GM12878 (cell line): Measurements from ENCODE around the gene MAP3K21.

Experiments
- CEBPB ChIP-seq, 2 experiments: fragments of 150-350 bp in 1 of 2; IDR thresholded peaks; 2 replicates each; pipeline ENCODE4 v1.6.1; 2012 to 2014; ENCODE audit warnings: low read depth in 2 of 2, low read length in 2 of 2, borderline replicate concordance in 1 of 2, inconsistent platforms in 1 of 2
- CEBPZ ChIP-seq: fragments of 150-350 bp; IDR thresholded peaks from 2 replicates; pipeline ENCODE4 v1.6.1; 2016; ENCODE audit warnings: low read depth, low read length
- CTCF ChIP-seq, 3 experiments: IDR thresholded peaks in 2 of 3; conservative IDR thresholded peaks in 1 of 3; 2 replicates each; pipeline ENCODE4 v1.5.1; 2011; ENCODE audit warnings: low read depth in 3 of 3, low read length in 3 of 3, mild to moderate bottlenecking in 3 of 3, control low read depth in 2 of 3, moderate library complexity in 2 of 3, inconsistent platforms in 1 of 3, mixed read lengths in 1 of 3; ENCODE audit not compliant: control insufficient read depth in 2 of 3, insufficient read depth in 1 of 3; ENCODE audit errors: extremely low read depth in 1 of 3
- EP300 ChIP-seq, 2 experiments: fragments of 150-350 bp in 1 of 2; IDR thresholded peaks; 2 replicates each; pipeline ENCODE4 v1.6.1; 2011 to 2012; ENCODE audit warnings: low read depth in 2 of 2, low read length in 2 of 2, borderline replicate concordance in 1 of 2, improper control_type of control experiment in 1 of 2, inconsistent platforms in 1 of 2; ENCODE audit not compliant: control insufficient read depth in 1 of 2
- POLR2A ChIP-seq: IDR thresholded peaks from 2 replicates; pipeline ENCODE4 v1.6.1; 2011; ENCODE audit warnings: low read depth, mild to moderate bottlenecking, low read length
- TAF1 ChIP-seq: IDR thresholded peaks from 2 replicates; pipeline ENCODE4 v1.6.1; 2011; ENCODE audit warnings: mild to moderate bottlenecking, low read depth, low read length, borderline replicate concordance

GRCh38 chr1:233431753-233432403, 104.4 kb downstream of the MAP3K21 start:
- TF ChIP-seq CTCF (IDR thresholded peaks at IDR 0.05 in 2 of 3, conservative IDR thresholded peaks at IDR 0.05 in 1 of 3; ENCODE audit: control insufficient read depth in 2 of 3, extremely low read depth in 1 of 3, insufficient read depth in 1 of 3, low read depth in 3 of 3, low read length in 3 of 3) (no peak), TAF1 (no peak), EP300 (IDR thresholded peaks at IDR 0.05; ENCODE audit: borderline replicate concordance in 1 of 2, control insufficient read depth in 1 of 2, low read depth in 2 of 2, low read length in 2 of 2) (no peak), CEBPZ (no peak), POLR2A (no peak), CEBPB (IDR thresholded peaks at IDR 0.05; ENCODE audit: borderline replicate concordance in 1 of 2, low read depth in 2 of 2, low read length in 2 of 2) (no peak)
